T follicular helper cell (primary cell): ENCODE measurements around the gene MTCH1.
A peak's percentile ranks its signal among the peaks of the same experiment; 100 is the strongest.

ENCODE experiments used
- DNase-seq: peaks from one replicate; pipeline ENCODE4 v3.0.0-alpha.2; 2020; ENCODE audit warnings: low read depth
- total RNA-seq, 2 experiments: gene quantifications; one replicate each; lab custom pipeline; 2026; lab: John Stamatoyannopoulos, UW

MTCH1 gene, protein sequence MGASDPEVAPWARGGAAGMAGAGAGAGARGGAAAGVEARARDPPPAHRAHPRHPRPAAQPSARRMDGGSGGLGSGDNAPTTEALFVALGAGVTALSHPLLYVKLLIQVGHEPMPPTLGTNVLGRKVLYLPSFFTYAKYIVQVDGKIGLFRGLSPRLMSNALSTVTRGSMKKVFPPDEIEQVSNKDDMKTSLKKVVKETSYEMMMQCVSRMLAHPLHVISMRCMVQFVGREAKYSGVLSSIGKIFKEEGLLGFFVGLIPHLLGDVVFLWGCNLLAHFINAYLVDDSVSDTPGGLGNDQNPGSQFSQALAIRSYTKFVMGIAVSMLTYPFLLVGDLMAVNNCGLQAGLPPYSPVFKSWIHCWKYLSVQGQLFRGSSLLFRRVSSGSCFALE
- 140 to 300 reads per million in 2 experiments for total RNA-seq

DNA sequence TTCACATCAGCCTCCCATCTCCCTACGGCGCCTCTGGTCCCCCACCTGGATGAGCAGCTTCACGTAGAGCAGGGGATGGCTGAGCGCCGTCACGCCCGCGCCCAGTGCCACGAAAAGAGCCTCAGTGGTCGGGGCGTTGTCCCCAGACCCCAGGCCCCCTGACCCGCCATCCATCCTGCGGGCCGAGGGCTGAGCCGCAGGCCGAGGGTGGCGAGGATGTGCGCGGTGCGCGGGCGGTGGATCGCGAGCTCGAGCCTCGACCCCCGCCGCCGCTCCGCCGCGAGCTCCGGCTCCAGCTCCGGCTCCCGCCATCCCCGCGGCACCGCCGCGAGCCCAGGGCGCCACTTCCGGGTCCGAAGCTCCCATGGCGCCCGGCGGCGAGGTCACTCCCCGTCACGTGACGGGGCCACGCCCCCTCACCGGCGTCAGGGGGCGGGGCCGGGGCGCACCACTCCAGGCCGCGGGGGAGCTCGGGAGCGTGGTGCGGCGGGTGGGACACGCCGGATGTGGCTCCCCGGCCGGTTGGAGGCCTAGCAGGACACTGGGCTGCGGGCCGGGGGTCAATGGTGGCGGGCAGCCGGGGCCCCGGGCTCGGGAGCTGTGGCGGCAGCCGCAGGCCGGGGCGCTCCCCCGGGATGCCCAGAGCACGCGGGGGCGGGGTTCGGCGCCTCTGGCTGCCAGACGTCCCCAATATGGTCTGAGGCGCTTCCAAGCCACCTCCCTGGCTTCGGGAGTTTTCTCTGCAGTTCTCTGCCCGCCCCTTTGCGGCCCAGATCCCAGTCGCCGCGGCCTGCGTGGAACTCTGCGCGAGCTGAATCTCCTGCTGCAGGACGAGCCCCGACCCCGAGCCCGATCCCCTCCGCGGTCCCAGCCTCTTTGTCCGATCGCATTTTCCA, at the start of gene MTCH1:
Gene MTCH1 (minus strand): TSS at position 389 of the 896 bp plus-strand sequence. CDS start 23 bp downstream, at position 366.
- DNase-seq, result peak; percentile 83

DNA sequence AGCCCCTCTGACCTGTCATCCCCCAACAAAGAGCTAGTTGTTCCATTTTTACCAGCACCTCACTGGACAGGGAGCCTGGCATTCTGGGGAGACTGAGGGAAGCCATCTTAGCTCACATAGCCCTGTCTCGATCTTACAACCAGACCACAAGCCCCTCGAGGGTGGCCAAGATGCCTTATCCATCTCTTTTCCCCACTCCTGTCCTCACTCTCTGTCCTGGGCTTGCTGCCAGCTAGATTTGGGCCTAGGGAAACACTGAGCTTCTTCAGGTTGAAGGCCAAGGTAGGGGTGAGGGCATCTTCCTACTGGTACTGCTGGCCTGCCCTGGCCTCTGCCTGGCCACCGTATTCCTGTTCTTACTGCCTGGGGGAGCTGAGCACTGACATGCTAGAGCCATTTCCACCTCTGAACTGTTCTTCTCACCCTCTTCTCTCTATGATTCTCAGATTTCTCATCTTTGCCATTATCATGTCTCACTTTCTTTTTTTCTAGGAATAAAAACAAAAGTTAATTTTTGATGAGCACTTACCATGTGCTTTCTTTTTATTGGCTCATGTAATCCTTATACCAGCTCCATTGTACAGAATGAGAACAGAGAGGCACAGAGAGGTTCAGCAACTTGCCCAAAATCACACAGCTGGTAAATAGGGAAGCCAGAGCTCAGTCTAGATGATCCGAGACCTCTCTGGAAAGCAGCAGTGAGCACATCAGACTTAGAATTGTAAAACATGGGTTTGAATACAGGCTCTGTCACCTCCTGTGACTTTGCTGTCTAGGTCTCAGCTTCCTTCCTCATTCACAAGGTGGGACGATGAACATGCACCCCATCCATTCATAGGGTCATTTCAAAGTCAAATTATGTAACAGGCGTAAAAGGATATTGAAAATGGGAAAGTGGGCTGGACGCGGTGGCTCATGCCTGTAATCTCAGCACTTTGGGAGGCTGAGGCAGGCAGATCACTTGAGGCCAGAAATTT, 48.1 kb upstream of the MTCH1 start:
- DNase-seq, result no peak

DNA sequence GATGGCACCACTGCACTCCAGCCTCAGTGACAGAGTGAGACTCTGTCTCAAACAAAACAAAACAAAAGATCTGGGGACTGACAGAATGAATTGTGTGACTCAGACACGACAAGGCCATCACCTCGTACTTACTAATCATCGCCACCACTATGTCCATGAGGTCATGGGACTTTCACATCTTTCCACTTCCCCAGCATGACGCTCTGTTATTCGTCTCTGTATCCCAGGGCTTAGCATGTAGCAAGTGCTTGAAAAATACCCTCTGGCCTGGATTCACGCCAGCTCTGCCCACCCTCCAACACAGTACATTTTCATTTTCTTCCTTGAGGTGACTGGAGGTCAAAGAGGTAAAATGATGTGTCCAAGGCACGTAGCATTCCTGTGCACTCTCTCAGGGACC, 47.3 kb upstream of the MTCH1 start:
- DNase-seq, result no peak

DNA sequence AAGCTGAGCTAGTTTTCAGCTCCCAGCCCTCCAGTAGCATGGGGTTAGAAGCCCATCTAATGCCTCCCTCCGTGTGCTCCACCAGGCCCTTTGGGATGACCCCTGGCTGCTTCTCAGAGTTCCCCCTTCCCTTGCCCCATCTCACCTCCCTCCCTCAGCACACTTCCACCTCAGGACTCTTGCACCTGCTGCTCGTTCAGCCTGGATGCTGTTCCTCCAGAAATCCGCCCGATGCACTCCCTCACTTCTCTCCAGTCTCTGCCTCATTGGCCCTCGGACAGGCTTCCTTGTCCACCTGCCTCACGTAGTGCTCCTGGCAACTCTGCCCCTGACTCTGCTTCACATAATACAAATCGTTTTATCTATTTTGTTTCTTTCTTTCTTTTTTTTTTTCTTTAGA, 46.2 kb upstream of the MTCH1 start:
- DNase-seq, result no peak

DNA sequence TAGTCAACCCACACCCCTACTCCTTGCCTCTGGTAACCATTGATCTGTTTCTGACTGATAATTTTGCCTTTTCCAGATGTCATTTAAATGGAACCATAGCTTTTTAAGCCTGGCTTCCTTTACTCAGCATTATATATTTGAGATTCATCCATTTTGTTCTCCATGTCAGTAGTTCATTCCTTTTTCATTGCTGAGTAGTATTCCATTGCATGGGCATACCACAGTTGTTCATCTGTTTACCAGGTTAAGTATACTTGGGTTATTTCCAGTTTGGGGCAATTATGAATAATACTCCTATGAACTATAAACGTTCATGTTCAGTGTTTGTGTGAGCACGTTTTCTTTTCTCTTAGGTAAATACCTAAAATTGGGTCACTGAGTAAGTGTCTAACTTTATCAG, 44.6 kb upstream of the MTCH1 start:
- no peak for DNase-seq

DNA sequence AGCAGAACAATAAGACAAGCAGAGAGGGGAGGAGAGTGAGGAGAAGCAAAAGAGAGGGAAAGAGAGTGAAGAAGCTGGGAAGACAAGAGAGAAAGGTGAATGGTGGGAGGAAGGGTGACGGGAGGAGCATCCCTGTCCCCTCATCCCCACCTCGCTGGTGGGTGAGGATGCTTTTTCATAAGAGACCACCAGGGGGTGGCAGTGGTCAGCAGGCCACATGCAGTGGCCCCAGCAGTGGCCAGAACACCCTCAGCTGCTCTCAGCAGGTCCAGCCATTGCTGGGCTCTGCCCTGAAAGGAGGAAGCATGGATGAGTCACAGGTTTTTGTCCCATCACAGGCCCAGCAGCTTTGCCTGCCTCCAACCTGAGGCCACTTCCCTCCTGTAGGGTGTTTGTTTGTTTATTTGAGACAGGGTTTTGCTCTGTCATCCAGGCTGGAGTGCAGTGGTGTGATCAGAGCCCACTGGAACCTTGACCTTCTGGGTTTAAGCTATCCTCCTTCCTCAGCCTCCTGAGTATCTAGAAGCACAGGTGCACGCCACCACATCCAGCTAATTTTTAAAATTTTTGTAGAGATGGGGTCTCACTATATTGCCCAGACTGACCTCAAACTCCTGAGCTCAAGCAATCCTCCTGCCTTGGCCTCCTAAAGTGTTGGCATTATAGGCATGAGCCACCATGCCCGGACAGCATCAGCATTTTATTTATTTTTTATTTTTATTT, 43.4 kb upstream of the MTCH1 start:
- DNase-seq, result no peak

DNA sequence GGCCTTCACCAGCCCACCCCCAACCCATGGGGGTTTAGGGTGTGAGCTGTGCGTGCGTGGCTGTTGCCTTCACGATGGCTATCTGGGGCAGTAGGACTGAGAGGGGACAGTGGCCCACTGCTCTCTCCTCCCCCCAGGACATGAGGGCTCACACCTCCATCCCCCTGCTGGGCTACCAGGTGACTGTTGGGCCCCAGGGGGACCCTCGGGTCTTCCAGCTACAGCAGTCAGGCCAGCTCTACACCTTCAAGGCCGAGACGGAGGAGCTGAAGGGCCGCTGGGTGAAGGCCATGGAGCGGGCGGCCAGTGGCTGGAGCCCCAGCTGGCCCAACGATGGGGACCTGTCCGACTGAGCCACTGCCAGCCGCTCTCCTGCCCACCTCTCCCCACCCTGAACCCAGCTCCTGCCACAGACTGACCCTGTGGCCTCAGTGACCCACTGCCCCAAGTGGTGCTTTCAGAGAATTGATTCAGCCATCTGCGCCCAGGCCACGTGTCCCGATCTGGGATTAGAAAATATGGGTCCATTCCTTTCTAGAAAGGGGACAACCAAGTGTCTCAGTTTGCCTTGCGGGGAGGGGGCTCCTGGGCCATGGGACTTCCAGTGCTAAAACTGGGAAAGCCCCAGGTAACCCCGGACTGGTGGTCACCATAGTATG, 41.9 kb upstream of the MTCH1 start:
- DNase-seq, result no peak

DNA sequence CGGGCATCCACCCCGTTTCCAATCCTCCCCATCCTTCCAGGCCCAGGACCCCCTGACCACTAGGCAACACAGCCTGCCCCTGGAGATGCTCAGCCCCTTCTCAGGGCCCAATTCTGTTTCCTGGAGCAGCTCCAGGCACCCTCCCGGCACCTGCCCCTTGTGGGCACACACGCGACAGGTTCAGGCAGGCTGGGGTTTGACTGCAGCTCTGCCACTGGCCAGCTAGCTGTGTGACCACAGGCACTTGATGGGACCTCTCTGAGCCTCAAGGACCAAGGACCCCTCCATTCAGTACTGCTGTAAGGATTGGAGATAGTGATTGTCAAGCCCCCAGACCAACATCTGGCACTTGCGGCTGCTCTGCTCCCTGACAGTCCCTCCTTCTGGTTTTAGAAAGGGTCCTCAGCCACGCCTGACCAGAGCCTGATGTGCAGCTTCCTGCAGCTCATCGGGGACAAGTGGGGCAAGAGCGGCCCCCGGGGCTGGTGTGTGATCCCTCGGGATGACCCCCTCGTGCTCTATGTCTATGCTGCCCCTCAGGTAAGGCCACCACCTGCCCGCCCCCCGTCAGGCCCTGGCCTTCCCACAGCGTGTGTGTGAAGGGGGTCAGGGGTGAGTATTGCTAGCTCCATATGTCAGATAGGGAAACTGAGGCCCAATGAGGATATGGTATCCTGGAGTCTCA, 41.2 kb upstream of the MTCH1 start:
- DNase-seq, result no peak

DNA sequence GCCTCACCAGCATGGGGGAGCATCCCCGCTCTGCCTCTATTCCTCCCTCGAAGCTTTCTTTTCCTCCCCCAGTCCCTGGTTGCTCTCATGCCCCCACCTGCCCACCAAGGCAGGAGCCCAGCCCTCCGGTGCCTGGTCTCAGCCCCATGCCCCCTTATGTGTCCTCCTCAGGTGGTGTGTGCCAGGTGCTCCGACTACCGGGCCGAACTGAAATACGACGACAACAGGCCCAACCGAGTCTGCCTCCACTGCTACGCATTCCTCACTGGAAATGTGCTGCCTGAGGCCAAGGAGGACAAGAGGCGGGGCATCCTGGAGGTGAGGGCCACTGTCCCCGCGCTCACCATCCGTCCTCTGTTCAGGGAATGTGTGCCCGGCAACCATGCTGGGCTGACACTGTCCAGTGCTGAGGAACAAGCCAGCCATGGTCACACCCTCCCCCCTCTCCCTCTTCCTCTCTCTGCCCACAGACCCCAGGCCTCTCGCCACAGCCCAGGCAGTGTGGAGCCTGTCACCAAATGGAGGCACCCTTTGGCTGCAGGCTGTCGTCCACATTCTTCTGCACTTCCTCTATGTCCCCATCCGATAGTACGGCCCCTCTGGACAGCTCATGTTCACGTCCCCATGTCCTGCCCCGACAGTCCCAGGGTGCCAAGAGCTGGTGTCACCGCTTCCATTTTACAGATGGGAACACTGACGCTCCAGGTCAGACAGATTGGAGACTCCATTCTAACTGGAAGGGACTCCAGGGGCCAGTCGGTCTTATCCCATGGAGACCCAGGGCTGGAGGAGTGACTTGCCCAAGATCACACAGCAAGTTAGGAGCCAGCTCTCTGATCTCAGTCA, 39.8 kb upstream of the MTCH1 start:
- no peak for DNase-seq

DNA sequence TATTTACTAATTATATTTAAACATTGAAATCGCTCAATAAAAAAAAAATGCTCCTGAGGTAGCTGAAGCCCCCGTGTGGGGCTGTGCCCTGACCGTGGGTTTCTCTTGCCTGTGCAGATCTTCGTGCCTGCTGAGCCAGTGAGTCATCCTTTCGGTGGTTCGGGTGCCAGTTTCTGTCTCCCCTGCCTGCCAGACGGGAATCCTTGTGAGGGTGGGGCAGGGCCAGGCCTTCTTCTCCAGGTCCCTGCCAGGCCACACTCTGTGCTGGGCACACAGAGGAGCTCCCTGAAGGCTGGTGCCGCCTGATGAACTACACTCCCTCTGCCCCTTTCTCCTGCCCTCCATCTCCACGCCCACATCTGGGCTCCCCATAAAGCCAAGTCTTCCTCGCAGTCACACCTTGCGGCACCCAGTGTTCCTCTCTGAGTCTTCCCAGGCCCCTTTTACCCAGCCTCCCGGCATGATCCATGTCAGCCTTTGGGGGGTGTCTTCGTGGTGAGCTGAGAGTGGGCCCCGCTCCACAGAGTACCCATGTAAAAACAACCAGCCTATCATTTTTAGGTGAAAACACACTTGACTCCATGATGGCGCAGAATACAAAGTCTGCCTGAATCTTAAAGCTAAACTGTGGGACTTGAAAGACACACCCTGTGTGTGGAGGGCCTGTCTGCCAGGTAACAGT, 38.8 kb upstream of the MTCH1 start:
- no peak for DNase-seq

DNA sequence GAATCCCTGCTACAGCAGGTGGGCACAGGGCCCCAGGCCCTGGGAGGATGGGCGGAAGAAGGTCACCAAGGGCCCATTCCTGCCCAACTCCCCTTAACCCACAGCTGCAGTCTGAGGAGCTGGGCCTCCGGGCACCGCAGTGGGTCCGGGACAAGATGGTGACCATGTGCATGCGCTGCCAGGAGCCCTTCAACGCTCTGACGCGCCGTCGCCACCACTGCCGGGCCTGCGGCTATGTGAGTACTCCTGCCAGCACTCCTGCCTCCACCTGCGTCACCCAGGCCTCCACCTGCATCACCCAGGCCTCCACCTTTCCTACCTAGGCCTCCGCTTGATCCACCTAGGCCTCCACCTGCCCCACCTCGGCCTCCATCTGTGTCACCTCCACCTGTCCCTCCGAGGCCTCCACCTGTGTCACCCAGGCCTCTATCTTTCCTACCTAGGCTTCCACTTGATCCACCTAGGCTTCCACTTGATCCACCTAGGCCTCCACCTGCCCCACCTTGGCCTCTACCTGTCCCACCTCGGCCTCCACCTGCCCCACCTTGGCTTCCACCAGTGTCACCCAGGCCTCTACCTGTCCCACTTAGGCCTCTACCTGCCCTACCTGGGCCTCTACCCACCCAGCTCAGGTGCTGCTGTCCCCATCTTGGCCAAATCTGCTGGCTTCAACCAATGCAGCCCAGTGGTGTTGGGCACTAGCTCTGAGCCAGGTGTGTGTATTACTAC, 36.3 kb upstream of the MTCH1 start:
- no peak for DNase-seq

DNA sequence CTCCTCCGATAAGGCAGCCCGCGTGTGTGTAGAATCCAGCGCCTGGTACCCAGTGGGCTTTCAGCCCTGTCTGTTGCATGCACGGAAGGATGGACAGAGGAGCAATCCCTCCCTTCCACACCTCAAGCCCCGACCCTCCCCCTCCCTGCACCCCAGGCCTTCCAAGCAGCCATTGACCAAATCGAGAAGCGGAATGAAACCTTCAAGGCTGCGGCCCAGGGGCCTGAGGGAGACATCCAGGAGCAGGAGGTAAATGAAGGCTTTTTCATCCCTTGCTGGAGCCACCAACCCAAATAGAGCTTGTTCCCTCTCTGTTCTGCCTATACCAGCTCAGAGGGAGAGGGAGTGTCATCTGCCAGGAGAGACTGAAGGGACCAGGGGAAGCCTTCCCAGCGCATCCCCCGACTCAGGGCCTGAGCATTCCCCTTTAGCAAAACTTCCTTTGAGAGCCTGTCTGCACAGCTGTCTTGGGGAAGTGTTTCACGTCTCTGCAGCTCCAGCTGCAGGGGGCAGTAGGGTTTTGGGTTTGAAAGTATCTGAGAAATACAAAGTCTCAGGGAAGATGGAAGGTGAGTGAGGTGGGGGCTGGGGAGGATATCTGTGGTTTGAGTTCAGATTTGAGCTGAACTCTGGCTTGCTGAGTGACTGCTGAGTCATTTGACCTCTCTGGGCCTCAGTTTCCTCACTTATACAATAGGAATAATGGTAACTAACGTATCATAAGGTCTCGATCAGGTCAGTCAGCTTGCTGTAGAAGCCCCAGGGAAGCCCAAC, 35.5 kb upstream of the MTCH1 start:
- DNase-seq, result peak; percentile 58

DNA sequence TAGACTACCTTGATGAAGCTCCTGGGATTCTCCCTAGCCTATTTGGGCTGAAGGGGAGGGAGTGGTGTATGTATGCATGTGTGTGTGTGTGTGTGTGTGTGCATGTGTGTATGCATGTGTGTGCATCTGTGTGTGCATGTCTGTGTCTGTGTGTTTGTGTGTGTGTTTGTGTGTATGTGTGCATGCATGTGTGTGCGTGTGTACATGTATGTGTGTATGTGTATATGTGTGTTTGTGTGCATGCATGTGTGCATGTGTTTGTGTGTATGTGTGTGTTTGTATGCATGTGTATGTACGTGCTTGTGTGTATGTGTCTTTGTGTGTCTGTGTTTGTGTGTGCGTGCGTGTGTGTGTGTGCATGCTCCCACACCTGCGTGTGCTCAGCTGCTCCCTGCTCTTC, 34.8 kb upstream of the MTCH1 start:
- DNase-seq, result no peak

DNA sequence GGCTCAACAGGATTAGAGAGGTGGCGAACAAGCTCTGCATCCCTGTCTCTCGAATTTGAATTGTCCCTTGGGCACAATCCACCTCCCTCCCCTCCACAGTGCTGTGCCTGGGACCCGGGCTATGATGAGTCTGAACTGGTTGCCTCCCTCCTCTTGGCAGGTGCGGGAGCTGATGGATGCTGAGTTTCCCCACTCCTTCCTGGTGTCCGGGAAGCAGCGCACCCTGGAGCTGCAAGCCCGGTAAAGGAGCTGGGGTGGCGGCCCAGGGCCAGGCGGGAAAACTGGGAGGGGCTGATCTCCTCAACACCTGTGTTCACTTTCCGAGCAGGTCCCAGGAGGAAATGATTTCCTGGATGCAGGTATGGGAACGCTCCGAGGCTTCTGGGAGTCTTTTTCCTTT, 34.4 kb upstream of the MTCH1 start:
- DNase-seq, result no peak

DNA sequence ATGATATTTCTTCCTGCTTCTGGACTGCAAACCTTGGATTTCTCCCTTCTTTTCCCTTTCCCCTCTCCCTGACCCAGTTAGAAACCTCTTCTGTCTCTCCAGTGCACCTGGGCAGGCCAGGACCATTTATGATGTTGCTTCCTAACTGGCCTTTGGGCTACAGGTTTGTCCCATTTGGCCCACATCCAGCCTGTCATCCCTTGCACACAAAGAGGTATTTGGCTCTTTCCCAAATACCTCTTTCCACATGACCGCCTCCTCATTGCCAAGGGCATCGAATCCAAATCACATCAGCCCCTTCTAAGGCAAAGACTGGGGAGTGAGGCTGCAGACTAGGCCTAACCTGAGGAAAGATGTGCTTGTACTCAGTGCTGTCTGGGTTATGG, 33.1 kb upstream of the MTCH1 start:
- no peak for DNase-seq

DNA sequence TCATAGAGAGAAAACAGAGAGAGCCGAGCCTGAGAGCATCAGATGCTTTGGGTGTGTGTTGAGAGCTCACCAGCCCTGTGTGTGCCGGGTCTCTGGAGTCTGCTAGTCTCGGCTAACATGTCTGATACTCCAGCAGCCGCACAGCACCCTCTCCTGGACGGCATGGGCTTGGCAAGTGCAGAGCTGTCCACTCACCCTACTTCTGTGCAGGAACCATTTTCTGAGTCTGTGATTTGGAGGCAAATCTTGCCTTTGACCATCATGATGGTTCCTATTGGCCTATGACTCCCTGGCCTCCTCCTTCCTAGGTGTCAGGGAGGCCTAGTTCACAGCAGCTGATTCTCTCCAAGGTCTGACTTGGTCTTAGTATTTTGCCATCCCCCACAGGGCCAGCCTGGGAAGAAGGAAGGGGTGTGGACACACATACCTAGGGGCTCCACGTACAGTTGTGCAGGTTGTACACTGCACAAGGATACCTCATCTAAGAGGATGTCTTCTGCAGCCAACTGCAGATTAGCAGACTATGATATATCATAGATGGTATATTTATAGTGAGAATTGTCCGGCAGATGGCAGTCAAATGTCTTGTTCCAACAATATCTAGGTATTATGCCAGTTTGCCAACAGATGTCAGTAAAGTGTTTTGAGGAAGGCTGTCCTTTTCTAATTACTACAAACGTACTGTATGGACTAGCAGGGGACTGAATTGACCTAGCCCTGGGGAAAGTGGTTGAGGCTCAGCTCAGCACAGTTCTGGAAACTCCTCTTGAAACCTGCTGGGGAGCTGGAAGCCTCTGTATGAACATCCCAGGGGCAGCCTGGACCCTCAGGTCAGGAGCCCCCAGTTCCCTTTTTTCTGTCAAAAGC, 32.4 kb upstream of the MTCH1 start:
- peak; percentile 81 for DNase-seq
